Measurements from ENCODE around the gene PRDX2.

- TF ChIP-seq CTCF (conservative IDR thresholded peaks at IDR 0.05; ENCODE audit: low read length) (peak; percentile 42), EZH2phosphoT487 (IDR thresholded peaks at IDR 0.05; ENCODE audit: borderline replicate concordance, low read depth, low read length) (no peak)
Measured at GRCh38 chr19:12779162-12779993, 22.2 kb downstream of the PRDX2 start.
